Loucy (cell line): Measurements from ENCODE around the gene POMT1.

Experiments used
- H2AFZ ChIP-seq: fragments of 200-600 bp; sonication (generic); 2 replicates; pipeline ENCODE4 v1.6.0; 2016; ENCODE audit warnings: antibody characterized with exemption, mild to moderate bottlenecking, low read length, moderate library complexity
- H3F3A ChIP-seq: fragments of 200-600 bp; 2 replicates; pipeline ENCODE4 v1.6.0; 2016; ENCODE audit warnings: antibody characterized with exemption, low read depth, mild to moderate bottlenecking
- H3K27me3 ChIP-seq: fragments of 200-600 bp; sonication (generic); 2 replicates; pipeline ENCODE4 v1.6.1; 2014; ENCODE audit warnings: low read length, mild to moderate bottlenecking; ENCODE audit not compliant: insufficient read depth, poor library complexity, severe bottlenecking
- H3K36me3 ChIP-seq: fragments of 200-600 bp; sonication (generic); 2 replicates; pipeline ENCODE4 v1.6.1; 2016; ENCODE audit warnings: low read length; ENCODE audit not compliant: insufficient read depth
- H3K4me1 ChIP-seq: fragments of 200-600 bp; sonication (generic); 2 replicates; pipeline ENCODE4 v1.5.1; 2014; ENCODE audit warnings: low read length, mild to moderate bottlenecking; ENCODE audit not compliant: insufficient read depth, poor library complexity, severe bottlenecking
- H3K4me2 ChIP-seq: fragments of 200-600 bp; sonication (generic); 2 replicates; pipeline ENCODE4 v1.6.0; 2014; ENCODE audit warnings: antibody characterized with exemption, low read length, low read depth, mild to moderate bottlenecking; ENCODE audit not compliant: poor library complexity, severe bottlenecking
- H3K4me3 ChIP-seq: fragments of 200-600 bp; sonication (generic); 2 replicates; pipeline ENCODE4 v1.5.1; 2014; ENCODE audit warnings: low read length, mild to moderate bottlenecking, mixed read lengths; ENCODE audit not compliant: poor library complexity, severe bottlenecking
- H3K79me2 ChIP-seq: fragments of 200-600 bp; sonication (generic); 2 replicates; pipeline ENCODE4 v1.6.1; 2014; ENCODE audit warnings: low read length; ENCODE audit not compliant: insufficient read depth
- H3K9ac ChIP-seq: fragments of 200-600 bp; sonication (generic); 2 replicates; pipeline ENCODE4 v1.6.0; 2014; ENCODE audit warnings: mild to moderate bottlenecking, low read depth, low read length, moderate library complexity; ENCODE audit not compliant: poor library complexity, severe bottlenecking
- H3K9me2 ChIP-seq: fragments of 200-600 bp; sonication (generic); replicated peaks from 2 replicates; pipeline ENCODE4 v1.6.1; 2016; ENCODE audit warnings: low read depth, low read length, mixed read lengths
- H3K9me3 ChIP-seq: fragments of 200-600 bp; sonication (generic); 2 replicates; pipeline ENCODE4 v1.6.1; 2014; ENCODE audit warnings: mild to moderate bottlenecking, antibody characterized with exemption, low read length, low read depth; ENCODE audit not compliant: insufficient read depth
- H4K20me1 ChIP-seq: fragments of 200-600 bp; sonication (generic); 2 replicates; pipeline ENCODE4 v1.6.0; 2014; ENCODE audit warnings: antibody characterized with exemption, low read length, mild to moderate bottlenecking; ENCODE audit not compliant: insufficient read depth, poor library complexity, severe bottlenecking
- EZH2phosphoT487 ChIP-seq: fragments of 200-600 bp; IDR thresholded peaks from 2 replicates; pipeline ENCODE4 v1.6.1; 2018; ENCODE audit warnings: antibody characterized with exemption, mild to moderate bottlenecking, moderate library complexity, borderline replicate concordance
- TF ChIP-seq, protein P1 (sequence below): fragments of 200-600 bp; sonication (generic); conservative IDR thresholded peaks from 2 replicates; pipeline ENCODE4 v1.5.1; 2014; ENCODE audit warnings: mild to moderate bottlenecking, antibody characterized with exemption, low read length

Gene POMT1

DNA sequence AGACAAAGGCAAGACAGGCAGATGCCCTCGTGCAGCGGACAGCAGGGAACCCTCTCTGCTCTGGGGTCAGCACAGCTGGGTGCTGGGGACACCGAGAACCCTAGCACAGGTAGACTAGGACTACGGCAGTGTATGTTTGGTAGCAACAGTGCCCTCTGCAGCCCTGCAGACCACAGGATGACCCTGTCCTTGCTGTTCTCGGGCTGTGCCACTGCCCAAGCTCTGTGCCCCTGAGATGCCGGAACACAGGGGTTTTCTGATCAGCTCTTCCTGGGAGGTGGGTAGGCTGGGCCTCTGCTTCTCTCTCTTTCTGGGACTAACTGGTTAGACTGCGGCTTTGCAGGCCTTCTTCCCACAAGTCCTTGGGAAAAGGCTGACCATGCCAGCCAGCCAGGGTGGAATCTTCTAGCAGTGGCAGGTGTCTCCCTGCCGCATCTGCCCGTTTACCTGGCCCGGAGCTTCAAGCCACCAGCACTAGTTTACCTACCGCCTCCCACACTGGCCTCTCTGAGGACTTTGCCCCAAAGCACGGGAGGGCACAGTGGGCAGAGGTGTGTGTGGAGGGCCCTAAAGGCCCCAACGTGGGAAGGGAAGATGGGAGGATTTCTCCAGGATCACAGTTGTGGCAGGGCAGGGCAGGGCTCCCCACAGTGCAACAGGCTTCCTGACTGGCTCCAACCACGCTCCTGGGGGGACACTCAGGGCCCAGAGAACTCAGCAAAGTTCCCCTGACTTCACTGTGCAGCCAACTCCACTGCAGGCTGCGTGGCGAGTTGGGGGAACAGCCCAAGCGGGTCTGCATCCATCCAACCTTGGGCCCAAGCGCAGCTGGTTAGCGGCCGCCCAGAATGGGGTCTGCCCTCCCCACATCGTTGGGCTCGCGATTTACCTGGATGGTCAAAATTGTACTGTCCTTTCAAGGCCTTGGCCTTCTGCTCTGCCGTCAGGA, 27.2 kb downstream of the POMT1 start:
- no peaks in the 10 kb centered on the region for H3K9me2 ChIP-seq
- H4K20me1 ChIP-seq: peaks cover 4% of the 10 kb centered on the region
- no peak overlapping the region for H2AFZ ChIP-seq
- TF ChIP-seq, protein P1, sequence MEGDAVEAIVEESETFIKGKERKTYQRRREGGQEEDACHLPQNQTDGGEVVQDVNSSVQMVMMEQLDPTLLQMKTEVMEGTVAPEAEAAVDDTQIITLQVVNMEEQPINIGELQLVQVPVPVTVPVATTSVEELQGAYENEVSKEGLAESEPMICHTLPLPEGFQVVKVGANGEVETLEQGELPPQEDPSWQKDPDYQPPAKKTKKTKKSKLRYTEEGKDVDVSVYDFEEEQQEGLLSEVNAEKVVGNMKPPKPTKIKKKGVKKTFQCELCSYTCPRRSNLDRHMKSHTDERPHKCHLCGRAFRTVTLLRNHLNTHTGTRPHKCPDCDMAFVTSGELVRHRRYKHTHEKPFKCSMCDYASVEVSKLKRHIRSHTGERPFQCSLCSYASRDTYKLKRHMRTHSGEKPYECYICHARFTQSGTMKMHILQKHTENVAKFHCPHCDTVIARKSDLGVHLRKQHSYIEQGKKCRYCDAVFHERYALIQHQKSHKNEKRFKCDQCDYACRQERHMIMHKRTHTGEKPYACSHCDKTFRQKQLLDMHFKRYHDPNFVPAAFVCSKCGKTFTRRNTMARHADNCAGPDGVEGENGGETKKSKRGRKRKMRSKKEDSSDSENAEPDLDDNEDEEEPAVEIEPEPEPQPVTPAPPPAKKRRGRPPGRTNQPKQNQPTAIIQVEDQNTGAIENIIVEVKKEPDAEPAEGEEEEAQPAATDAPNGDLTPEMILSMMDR: peak; percentile 23; the same call in 1 of the 2 replicates
- no peak for TF ChIP-seq EZH2phosphoT487
- H3K36me3 ChIP-seq: peaks cover 7% of the 10 kb centered on the region; the same call in 1 of the 2 replicates
- H3K9me3 ChIP-seq: no peaks in the 10 kb centered on the region
- peak overlapping the region; percentile 76 for H3K4me3 ChIP-seq
- H3K4me1 ChIP-seq: peaks cover 14% of the 10 kb centered on the region
- peaks cover 27% of the 10 kb centered on the region for H3K79me2 ChIP-seq
- H3K27me3 ChIP-seq: no peaks in the 10 kb centered on the region
- no peaks in the 10 kb centered on the region for H3F3A ChIP-seq
- peak overlapping the region; percentile 79 for H3K4me2 ChIP-seq
- H3K9ac ChIP-seq: peak overlapping the region; percentile 77

DNA sequence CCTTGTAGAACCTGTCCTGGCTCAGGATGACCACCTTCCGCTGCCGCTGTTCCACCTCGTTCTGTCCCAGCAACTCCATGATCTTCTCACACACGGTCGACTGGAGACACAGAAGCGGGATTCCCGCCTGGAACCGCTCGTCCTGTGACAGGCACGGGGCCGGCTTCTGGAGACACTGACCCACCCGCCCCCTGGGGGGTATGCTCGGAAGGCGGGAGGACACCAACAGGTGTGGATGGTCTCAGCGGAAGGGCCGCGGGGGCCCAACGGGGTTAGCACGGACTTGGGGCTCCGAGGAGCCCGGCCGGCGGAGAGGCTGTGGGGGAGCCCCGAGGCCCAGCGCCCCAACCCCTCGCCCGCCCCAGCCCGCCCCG, 27.8 kb downstream of the POMT1 start:
- Histone ChIP-seq H3K4me2 (peak overlapping the region; percentile 79), H3K9me2 (no peaks in the 10 kb centered on the region), H3K4me3 (peak overlapping the region; percentile 76), H3K4me1 (peaks cover 19% of the 10 kb centered on the region), H3K79me2 (peaks cover 27% of the 10 kb centered on the region), H3K27me3 (no peaks in the 10 kb centered on the region), H3K9me3 (no peaks in the 10 kb centered on the region), H2AFZ (no peak overlapping the region; the same call in 1 of the 2 replicates), H3K36me3 (peaks cover 5% of the 10 kb centered on the region; the same call in 1 of the 2 replicates), H3F3A (no peaks in the 10 kb centered on the region), H3K9ac (peak overlapping the region; percentile 77), H4K20me1 (peaks cover 4% of the 10 kb centered on the region)
- TF ChIP-seq EZH2phosphoT487: no peak
- TF ChIP-seq, protein P1: 0 out of 2 replicates have a peak, but pooled peaks have one; percentile 16

DNA sequence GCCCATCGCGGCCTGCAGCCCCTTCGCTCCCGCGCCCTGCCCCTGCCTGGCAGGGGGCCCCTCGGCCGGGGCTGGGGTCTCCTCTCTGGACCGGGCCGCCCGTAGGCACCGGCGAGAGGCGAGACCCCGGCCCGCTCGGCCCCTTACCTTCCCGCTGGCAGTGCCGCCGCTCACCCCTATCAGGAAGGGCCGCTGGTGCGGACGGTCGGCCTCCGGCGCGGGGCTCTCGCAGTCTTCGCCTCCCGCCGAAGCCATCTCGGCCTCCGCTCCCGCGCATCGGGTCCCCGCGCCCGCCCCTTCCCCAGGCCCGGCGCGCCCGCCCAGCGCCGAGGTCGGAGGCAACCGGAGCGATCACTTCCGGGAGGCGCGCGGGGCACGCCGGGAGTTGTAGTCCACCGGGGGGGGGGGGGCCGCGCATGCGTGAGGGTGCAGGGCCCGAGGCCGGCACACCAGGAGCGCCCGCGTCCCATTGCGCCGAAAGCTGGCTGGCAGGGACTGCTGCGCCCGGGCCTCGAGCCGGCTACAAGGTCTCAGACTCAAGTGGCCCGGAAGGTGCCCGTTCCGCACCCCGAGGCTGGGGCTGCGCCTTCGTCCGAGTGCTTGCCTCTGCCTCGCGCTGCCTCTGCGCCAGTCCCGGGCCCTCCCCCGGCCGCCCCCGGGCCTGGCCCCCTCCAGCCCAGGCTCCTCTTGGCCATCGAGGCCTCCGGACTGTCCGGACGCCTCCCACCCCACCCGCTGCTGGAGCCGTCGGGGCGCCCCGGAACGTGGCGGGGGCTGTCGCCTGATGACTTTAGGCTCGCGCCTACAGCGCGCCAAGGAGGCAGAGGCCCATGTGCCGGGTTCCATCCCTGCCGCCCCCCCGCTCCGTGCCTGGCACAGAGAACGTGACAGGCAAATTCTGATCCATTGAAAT, 28.5 kb downstream of the POMT1 start, which contains the start of gene UCK1:
UCK1 (minus strand) TSS at position 344 of the 913 bp plus-strand sequence; CDS start at position 255, 89 bp downstream.
- Histone ChIP-seq H3K4me1 (peaks cover 19% of the 10 kb centered on the region), H2AFZ (peak within 1 kb of the TSS; percentile 64; the same call in 1 of the 2 replicates)

More for the DNA sequence above, 28.5 kb downstream of the POMT1 start, which contains the start of gene UCK1:
- Histone ChIP-seq H3K4me3 (peak within 1 kb of the TSS; percentile 76), H3K27me3 (no peaks in the 10 kb centered on the region), H3K9ac (peak within 1 kb of the TSS; percentile 77), H3K9me3 (no peaks in the 10 kb centered on the region), H4K20me1 (peaks cover 4% of the 10 kb centered on the region), H3K9me2 (no peaks in the 10 kb centered on the region), H3K36me3 (peaks cover 5% of the 10 kb centered on the region; the same call in 1 of the 2 replicates), H3K79me2 (peaks cover 27% of the 10 kb centered on the region), H3F3A (no peaks in the 10 kb centered on the region), H3K4me2 (peak within 1 kb of the TSS; percentile 79)
- TF ChIP-seq, protein P1: no peak
- no peak for TF ChIP-seq EZH2phosphoT487
